Anterior cingulate cortex (tissue), 58 donors: ENCODE data around the gene GMDS.

Experiments
- DNase-seq, 58 donors: peaks; one replicate each; lab custom pipeline; 2025; lab: John Stamatoyannopoulos, UW

GMDS gene

DNA sequence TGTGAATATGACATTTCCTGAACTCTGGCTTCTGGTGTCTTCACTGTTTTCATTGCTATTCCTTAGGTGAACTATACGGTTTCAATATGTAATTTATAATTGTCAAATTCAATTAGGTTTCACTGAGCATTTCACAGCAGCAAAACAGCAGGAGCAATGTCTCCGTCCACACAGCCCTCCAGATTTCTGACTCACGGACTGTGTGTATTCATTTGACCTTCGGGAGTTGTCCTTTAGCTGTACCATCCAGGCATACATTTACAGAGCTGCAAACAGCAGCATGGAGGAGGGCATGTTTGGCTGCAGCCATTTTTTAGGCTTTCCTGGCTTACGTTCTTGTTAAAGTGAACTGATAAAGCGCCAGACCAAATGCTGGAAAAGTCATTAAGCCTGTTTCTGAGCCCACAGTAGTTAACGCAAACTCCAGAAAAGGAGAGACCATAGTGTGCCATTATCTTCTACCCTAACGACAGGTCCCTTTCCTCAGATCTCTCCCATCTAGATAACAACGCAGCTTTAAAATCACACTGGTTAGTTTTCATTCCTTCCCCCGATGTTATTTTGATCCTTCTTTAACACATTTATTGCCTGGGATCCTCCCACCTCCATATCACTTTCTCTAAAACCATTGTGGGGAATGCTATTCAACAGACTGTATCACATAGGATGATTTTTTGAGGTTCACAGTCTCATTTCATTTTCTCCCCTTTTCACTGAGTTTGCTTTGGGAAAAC is 617.4 kb downstream of the GMDS start:
- DNase-seq, result no peak

GRCh38 chr6:1626481-1626880 is 618.9 kb downstream of the GMDS start:
- no peak for DNase-seq

- no peak for DNase-seq
Observed at GRCh38 chr6:1625794-1626435, 619.5 kb downstream of the GMDS start.

GRCh38 chr6:1624851-1625781 is 620.3 kb downstream of the GMDS start:
- DNase-seq, result no peak

GRCh38 chr6:1624058-1624850 is 621.2 kb downstream of the GMDS start:
- DNase-seq, result no peak

- DNase-seq, result no peak
Observed at GRCh38 chr6:1623769-1624057, 621.7 kb downstream of the GMDS start.

DNA sequence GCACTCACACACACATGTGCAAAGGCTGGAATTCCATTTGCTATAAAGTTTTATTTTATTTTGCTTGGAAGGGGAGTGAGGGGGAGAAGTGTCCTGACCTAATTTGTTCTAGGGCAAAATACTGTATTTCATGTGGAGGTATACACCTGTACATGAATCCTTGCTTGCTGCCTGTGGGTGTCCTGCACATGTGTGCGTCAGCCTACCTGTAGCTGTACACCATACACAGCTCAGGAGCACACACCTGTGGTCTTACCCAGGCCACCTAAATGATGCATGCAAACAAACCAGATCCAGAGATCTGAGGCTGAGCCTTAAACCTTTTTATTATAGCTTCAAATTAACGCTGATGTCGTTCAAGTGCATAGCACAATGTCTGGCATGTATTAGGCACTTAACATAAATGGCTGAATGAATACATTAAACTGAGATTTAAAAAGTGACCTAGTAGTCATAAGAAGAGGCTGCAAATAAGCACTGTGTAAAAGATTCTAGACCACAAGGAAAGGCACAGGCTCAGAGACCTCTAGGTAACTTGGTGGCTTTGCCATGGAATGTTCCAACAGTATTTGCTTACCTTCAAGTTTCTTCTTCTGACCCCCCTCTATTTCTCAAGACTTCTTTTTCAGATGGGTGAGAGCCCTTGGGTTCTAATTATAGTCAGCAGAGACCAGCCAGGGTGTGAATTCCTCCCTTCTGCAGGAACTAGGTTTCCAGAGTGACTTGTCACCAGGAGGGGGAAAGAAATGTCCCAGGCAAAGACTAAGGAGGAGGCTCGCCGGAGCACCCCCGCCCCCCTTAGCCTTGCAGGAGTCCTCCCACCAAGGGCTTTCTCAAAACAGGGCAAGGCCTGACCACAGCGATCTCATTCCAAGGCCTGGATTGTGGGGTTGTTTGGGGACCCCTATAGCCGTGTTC is 622.3 kb downstream of the GMDS start:
- no peak for DNase-seq

- DNase-seq, result no peak
Observed at GRCh38 chr6:1622220-1622850, 623.1 kb downstream of the GMDS start.

GRCh38 chr6:1621070-1621701 is 624.2 kb downstream of the GMDS start:
- DNase-seq, result no peak

- DNase-seq, result no peak
Observed at GRCh38 chr6:1620504-1621069, 624.8 kb downstream of the GMDS start.

GRCh38 chr6:1619673-1620503 is 625.5 kb downstream of the GMDS start:
- no peak for DNase-seq

- DNase-seq, result no peak
Observed at GRCh38 chr6:1619098-1619672, 626.2 kb downstream of the GMDS start.

GRCh38 chr6:1618311-1619097 is 626.9 kb downstream of the GMDS start:
- no peak for DNase-seq

GRCh38 chr6:1617466-1618310 is 627.7 kb downstream of the GMDS start:
- no peak for DNase-seq
